Measurements from ENCODE around the gene MST1R. TPM values are rescaled to one million over a fixed set of nuclear protein-coding genes. Genes with fewer than 3 reads are reported as not detected.
A peak's percentile ranks its signal among the peaks of the same experiment; 100 is the strongest.

The MST1R gene
- total RNA-seq, 2 experiments from 2014 or later, result 0.38 to 0.82 TPM

- Histone ChIP-seq H3K4me2 (ENCODE audit: low read length) (peak overlapping the region; percentile 79), H3K4me3 (ENCODE audit: low read depth, low read length, poor library complexity, severe bottlenecking) (peak overlapping the region; percentile 59), H3K9me2 (ENCODE audit: insufficient read depth, low read length) (no peaks in the 10 kb centered on the region), H3K36me3 (ENCODE audit: insufficient read depth, low read length) (no peaks in the 10 kb centered on the region), H2AFZ (ENCODE audit: low read length) (no peak overlapping the region), H3K79me2 (ENCODE audit: insufficient read depth, low read depth, low read length) (no peaks in the 10 kb centered on the region), H3K27ac (ENCODE audit: low read depth, low read length, poor library complexity, severe bottlenecking) (no peak overlapping the region), H3K9me3 (ENCODE audit: low read length) (no peaks in the 10 kb centered on the region), H3K4me1 (ENCODE audit: insufficient read depth, low read length, poor library complexity, severe bottlenecking) (peaks cover 17% of the 10 kb centered on the region), H4K20me1 (ENCODE audit: insufficient read depth, low read length) (no peaks in the 10 kb centered on the region)
- POLR2A ChIA-PET, result interaction anchor here (1.2 kb wide), 1 partner anchor 12 kb away, joined by 3 read pairs; no protein-coding TSS in a partner anchor
- BruUV-seq (replicated peaks), result no TSS peak
- DNase-seq (ENCODE audit: low spot score), result no peak
- TF ChIP-seq, protein P1, sequence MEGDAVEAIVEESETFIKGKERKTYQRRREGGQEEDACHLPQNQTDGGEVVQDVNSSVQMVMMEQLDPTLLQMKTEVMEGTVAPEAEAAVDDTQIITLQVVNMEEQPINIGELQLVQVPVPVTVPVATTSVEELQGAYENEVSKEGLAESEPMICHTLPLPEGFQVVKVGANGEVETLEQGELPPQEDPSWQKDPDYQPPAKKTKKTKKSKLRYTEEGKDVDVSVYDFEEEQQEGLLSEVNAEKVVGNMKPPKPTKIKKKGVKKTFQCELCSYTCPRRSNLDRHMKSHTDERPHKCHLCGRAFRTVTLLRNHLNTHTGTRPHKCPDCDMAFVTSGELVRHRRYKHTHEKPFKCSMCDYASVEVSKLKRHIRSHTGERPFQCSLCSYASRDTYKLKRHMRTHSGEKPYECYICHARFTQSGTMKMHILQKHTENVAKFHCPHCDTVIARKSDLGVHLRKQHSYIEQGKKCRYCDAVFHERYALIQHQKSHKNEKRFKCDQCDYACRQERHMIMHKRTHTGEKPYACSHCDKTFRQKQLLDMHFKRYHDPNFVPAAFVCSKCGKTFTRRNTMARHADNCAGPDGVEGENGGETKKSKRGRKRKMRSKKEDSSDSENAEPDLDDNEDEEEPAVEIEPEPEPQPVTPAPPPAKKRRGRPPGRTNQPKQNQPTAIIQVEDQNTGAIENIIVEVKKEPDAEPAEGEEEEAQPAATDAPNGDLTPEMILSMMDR (conservative IDR thresholded peaks at IDR 0.05; ENCODE audit: low read length), result no peak
- no peak for TF ChIP-seq EZH2phosphoT487 (IDR thresholded peaks at IDR 0.05; ENCODE audit: borderline replicate concordance, low read depth, low read length)
- CTCF ChIA-PET (ENCODE audit: unreplicated experiment), result no interaction called here
- intact Hi-C loops (cut with micrococcal nuclease; ENCODE audit: unreplicated experiment), result no loop called here
Measured at GRCh38 chr3:49868862-49869466, 34.7 kb downstream of the MST1R start.

DNA sequence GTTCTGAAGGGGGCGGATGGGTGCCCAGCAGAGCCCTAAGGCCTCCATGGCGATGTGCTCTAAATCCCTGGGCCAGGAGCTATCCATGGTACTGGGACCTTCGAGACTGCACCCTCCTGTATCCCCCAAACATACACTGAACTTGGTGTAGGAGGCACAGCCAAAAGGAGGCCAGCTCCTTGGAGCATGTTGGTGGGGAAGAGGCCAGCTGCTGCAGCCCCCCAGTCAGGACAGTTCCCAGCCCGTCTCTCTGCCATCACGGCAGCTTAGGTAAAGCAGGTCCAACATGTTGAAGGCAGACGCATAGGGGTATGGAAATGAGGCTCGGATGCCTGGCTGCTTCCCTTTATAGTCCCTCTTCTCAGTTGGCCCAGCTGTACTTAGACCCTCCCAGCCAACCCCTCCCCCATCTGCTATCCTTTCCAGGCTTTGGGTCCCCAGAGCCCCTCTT, 35.8 kb downstream of the MST1R start:
- Histone ChIP-seq H3K27ac (ENCODE audit: low read depth, low read length, poor library complexity, severe bottlenecking) (no peak overlapping the region), H3K9me2 (ENCODE audit: insufficient read depth, low read length) (no peaks in the 10 kb centered on the region), H3K36me3 (ENCODE audit: insufficient read depth, low read length) (no peaks in the 10 kb centered on the region), H4K20me1 (ENCODE audit: insufficient read depth, low read length) (no peaks in the 10 kb centered on the region), H3K79me2 (ENCODE audit: insufficient read depth, low read depth, low read length) (no peaks in the 10 kb centered on the region), H3K9me3 (ENCODE audit: low read length) (no peaks in the 10 kb centered on the region), H3K4me1 (ENCODE audit: insufficient read depth, low read length, poor library complexity, severe bottlenecking) (peaks cover 17% of the 10 kb centered on the region), H2AFZ (ENCODE audit: low read length) (no peak overlapping the region), H3K4me2 (ENCODE audit: low read length) (no peak overlapping the region), H3K4me3 (ENCODE audit: low read depth, low read length, poor library complexity, severe bottlenecking) (no peak overlapping the region)
- TF ChIP-seq, protein P1 (conservative IDR thresholded peaks at IDR 0.05; ENCODE audit: low read length), result no peak
- no peak for TF ChIP-seq EZH2phosphoT487 (IDR thresholded peaks at IDR 0.05; ENCODE audit: borderline replicate concordance, low read depth, low read length)
- intact Hi-C loops (cut with micrococcal nuclease; ENCODE audit: unreplicated experiment), result no loop called here
- CTCF ChIA-PET (ENCODE audit: unreplicated experiment), result no interaction called here
- peak; percentile 30 for DNase-seq (ENCODE audit: low spot score)
- POLR2A ChIA-PET, result no interaction called here
- no TSS peak for BruUV-seq (replicated peaks)

DNA sequence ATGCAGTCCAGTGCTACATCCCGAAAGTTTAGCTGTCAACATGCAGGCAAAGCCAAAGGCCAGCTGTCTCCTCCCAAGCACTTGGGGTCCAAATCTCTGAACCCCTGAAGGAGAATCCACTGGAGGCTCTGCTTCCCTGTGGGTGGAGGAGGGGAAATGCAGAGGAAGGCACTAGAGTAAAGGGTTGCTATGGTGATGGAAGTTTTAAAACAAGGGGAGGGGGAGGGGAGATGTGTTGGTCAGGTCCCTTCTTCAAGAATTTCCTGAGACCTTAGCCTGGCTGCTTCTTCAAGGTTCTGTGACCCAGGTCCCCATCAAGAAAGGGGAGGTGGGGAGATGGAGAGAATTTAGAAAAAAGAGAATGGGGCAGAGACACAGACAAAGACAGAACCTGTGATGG, 36.3 kb downstream of the MST1R start:
- no peak overlapping the region for H3K27ac ChIP-seq (ENCODE audit: low read depth, low read length, poor library complexity, severe bottlenecking)
- no peak for DNase-seq (ENCODE audit: low spot score)
- no peaks in the 10 kb centered on the region for H3K79me2 ChIP-seq (ENCODE audit: insufficient read depth, low read depth, low read length)
- H3K4me2 ChIP-seq (ENCODE audit: low read length), result no peak overlapping the region
- CTCF ChIA-PET (ENCODE audit: unreplicated experiment), result no interaction called here
- BruUV-seq (replicated peaks), result no TSS peak
- no peaks in the 10 kb centered on the region for H4K20me1 ChIP-seq (ENCODE audit: insufficient read depth, low read length)
- H3K4me1 ChIP-seq (ENCODE audit: insufficient read depth, low read length, poor library complexity, severe bottlenecking), result peaks cover 17% of the 10 kb centered on the region
- H3K9me2 ChIP-seq (ENCODE audit: insufficient read depth, low read length), result no peaks in the 10 kb centered on the region
- TF ChIP-seq, protein P1 (conservative IDR thresholded peaks at IDR 0.05; ENCODE audit: low read length), result no peak
- TF ChIP-seq EZH2phosphoT487 (IDR thresholded peaks at IDR 0.05; ENCODE audit: borderline replicate concordance, low read depth, low read length), result no peak
- POLR2A ChIA-PET, result no interaction called here
- H3K36me3 ChIP-seq (ENCODE audit: insufficient read depth, low read length), result no peaks in the 10 kb centered on the region
- H3K4me3 ChIP-seq (ENCODE audit: low read depth, low read length, poor library complexity, severe bottlenecking), result no peak overlapping the region
- intact Hi-C loops (cut with micrococcal nuclease; ENCODE audit: unreplicated experiment), result no loop called here
- H3K9me3 ChIP-seq (ENCODE audit: low read length), result no peaks in the 10 kb centered on the region
- H2AFZ ChIP-seq (ENCODE audit: low read length), result no peak overlapping the region
